NCI-H446 treated with DMSO at 0.1 percent for 48 hours (cell line): ENCODE data around the gene NAA25.

ENCODE experiments used
- DNase-seq: peaks from one replicate; lab custom pipeline; 2025; lab: John Stamatoyannopoulos, UW

Gene NAA25

DNA sequence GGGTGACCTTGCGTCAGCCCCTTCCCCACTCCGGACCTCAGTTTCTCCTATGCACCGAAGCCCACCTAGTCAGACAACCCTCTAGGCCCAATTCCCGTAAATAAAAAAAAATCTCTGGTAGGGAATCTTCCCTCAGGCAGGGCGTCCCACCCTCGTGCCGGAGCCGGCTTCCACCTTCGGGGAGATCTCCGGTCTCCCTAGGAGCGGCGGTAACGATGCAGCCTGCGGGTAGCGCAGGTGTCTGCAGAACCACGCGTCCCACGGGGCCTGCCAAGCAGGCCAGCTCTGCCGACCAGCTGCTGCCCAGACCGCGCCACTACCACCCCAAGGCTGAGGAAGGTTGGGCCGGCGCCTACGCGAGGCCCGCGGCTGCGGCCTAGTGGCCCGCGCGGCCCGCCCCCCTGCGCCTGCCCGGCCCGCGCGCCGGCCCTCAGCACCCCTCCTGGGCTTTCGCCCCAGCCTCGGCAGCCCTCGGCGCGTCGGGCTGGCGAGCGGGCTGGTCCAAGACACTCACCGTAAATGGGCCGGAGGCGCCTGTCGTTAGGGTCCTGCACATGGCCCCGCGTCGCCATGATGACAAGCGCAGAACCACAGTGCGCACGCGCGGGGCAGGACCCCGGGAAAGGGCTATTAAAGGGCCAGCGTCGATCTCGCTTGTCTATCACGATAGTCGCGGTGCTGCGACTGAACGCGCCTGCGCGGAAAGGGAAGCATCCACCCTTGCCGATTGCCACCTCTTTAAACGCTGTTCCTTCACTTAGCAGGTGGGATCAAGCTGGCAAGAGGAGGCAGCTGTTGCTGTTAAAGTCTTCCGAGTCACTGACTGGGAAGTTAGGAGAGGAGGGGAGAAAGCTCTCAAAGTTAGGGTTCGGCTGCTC, at the start of gene NAA25:
TSS of gene NAA25 (minus strand) at position 582 of the 878 bp plus-strand sequence. CDS start at position 572, 10 bp downstream.
- peak; percentile 66 for DNase-seq

DNA sequence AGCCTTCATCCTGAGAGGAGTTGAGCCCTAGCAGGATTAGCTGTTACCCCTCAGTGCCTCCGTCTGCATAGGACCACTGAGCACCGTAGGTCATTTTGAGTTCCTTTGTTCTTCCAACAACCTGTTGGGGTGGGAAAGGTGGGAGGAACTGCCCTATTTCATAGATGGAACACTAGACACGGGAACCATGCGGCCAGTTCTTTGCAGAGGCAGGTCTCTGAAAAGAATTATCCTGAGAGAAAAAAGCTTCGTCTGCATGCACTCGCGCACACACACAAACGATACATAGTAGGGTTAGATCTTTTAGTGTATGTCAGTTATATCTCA, 45.3 kb upstream of the NAA25 start:
- DNase-seq: no peak

- DNase-seq: no peak
These were observed 44.8 kb upstream of the NAA25 start for GRCh38 chr12:112153181-112153892.

GRCh38 chr12:112151766-112152541, 43.4 kb upstream of the NAA25 start:
- no peak for DNase-seq

GRCh38 chr12:112149596-112149995, 41.0 kb upstream of the NAA25 start:
- no peak for DNase-seq

- no peak for DNase-seq
These were observed 39.5 kb upstream of the NAA25 start for GRCh38 chr12:112148031-112148513.

DNA sequence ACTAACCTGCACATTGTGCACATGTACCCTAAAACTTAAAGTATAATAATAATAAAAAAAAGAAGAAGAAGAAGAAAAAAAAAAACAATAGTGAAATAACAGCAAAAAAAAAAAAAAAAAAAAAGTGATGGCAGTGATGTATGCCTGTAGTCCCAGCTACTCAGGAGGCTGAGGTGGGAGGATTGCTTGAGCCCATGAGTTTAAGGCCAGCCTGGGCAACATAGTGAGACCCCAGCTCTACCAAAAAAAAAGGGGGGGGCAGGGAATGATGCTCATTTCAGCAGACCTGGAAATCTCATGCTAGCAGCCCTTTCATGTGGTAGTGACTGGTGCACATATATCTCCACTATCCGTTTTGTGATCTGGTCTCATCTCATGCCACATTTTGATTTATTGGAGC, 37.5 kb upstream of the NAA25 start:
- DNase-seq: no peak

- DNase-seq: no peak
These were observed 32.1 kb upstream of the NAA25 start for GRCh38 chr12:112140728-112141127.

- no peak for DNase-seq
These were observed 26.1 kb upstream of the NAA25 start for GRCh38 chr12:112134731-112135130.

GRCh38 chr12:112133418-112133817, 24.8 kb upstream of the NAA25 start:
- no peak for DNase-seq

GRCh38 chr12:112131686-112132085, 23.1 kb upstream of the NAA25 start:
- no peak for DNase-seq

DNA sequence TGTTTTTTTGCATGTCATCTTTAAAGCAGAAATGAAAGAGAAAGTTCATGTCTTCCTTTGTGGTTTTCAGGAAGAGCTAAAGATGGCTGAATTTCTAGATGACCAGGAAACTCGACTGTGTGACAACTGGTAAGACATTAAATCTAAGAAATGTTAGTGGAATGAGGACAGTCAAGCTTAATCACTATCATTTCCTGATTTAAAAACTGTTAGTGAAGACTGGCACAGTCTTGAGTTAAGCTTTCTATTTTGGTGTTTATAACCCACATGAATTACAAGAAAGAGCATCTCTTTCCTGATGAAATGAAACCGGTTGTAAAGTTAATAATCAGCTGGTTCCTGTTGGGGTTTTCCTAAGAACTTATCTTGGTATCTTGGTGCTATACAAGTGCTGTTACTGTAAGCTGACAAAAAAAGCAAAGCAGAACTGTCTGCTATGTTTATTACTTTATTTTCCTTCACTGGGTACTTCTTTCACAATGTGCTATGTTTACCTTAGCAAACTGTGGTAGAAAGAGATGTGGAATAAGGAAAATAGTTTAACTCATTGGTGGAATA, 21.9 kb upstream of the NAA25 start:
- no peak for DNase-seq

DNA sequence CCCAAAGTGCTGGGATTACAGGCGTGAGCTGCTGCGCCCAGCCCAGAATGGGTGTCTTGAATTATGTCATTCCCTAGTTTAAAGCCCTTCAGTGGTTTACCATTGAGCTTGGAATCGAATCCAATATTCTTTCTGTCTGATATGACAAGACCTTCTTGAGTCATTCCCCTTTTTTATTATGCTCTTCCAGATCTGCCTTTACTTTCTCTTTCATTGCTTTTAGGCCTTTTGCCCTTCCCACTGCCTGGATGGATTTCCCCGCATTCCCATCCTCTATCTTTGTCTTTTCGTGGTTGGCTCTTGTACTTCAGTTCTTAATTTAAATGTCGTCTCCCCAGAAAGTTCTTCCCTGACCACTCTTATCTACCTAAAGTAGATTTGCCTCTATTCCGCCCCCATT, 18.3 kb upstream of the NAA25 start:
- no peak for DNase-seq

GRCh38 chr12:112126000-112126438, 17.4 kb upstream of the NAA25 start:
- no peak for DNase-seq

DNA sequence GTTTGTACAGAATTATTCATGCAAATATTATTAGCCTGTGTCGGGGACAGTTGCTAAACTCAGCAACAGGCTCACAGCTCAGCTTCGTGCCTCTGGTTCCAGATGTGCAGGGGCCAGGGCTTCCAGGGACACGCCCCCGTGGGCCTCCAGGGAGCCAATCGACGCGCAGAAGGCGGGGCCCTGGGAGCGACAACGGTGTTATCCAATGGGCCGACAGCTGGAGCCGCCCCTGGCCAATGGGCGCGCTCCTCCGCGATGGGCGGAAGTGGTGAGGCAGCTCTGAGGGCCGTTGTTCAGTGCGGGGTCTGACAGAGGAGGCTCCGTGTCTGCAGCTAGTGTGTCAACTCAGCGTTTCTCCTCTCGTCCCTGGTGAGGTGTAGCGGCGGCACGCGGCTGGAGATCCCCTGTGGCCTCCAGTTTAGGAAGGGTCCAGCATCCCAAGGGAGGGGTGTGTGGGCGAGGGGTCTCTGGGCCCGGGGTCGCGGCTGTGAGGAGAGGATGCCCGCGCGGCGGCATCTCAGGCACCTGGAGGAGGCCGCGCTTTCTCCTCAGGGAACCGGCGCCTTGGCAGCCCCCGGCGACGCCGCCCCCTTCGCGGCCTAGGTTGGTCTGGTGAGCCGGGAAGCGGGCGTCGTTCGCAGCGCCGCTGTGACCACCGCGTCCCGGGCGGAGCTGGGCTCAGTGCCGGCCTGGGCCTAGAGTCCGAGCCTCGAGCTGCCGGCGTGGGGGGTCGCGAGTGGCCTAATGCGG, 16.8 kb upstream of the NAA25 start, which contains the start of gene TRAFD1:
TSS of gene TRAFD1 (plus strand) at position 311 of the 750 bp plus-strand sequence. CDS start 4,963 bp downstream, outside the sequence.
- peak; percentile 86 for DNase-seq

GRCh38 chr12:112124918-112125249, 16.3 kb upstream of the NAA25 start:
- no peak for DNase-seq

DNA sequence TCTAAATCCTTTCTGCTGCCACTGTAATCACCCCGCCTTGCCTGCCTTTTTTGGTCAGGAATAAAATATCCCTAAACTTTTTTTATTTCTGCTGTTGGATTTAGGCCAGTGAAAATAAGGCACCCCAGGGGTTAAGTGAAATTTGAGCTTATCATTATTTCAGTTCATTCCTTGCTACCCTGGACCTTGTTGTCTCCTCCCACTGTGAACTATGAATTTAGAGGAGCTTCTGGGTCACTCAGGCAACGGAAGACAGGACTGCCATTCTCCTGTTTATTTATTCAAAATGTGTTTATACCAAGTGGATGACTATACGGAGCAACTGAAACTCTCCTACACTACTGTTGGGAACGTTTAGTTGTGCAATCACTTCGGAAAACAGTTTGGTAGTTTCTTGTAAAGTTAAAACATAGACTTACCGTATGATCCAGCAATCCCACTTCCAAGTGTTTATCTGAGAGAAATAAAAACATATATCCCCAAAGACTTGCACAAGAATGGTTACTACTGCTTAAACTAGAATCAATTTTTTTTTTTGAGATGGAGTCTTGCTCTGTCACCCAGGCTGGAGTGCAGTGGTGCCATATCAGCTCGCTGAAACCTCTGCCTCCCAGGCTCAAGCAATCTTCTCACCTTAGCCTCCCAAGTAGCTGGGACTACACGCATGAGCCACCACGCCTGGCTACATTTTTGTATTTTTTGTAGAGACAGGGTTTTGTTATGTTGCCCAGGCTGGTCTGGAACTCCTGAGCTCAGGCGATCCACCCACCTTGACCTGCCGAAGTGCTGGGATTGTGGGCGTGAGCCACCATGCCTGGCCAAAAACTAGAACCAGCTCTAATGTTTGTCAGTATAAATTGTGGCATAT, 14.5 kb upstream of the NAA25 start:
- DNase-seq: no peak

GRCh38 chr12:112121780-112122565, 13.4 kb upstream of the NAA25 start:
- DNase-seq: peak; percentile 60

DNA sequence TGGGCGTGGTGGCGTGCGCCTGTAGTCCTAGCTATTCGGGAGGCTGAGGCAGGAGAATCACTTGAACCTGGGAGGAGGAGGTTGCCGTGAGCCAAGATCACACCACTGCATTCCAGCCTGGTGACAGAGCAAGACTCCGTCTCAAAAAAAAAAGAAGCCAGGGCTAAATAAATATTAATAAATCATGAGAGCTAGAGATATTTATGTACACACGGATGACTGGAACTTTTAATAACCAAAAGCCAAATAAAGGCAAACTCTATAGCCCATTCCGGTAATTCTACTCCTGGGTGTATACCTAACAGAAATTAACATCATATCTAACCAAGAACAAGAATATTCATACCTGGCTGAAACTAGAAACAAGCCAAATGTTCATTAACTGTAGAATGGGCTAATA, 9.1 kb upstream of the NAA25 start:
- DNase-seq: no peak
